Retina (tissue), 1 donor: ENCODE data around the gene RDH14.

Source experiments
- DNase-seq: peaks from one replicate; pipeline ENCODE4 v3.0.0-alpha.2; 2016

Gene RDH14

GRCh38 chr2:18559531-18560030, 872 bp downstream of the RDH14 start:
- DNase-seq, result peak; percentile 47

- DNase-seq, result no peak
These were observed 2.0 kb downstream of the RDH14 start for GRCh38 chr2:18558458-18558857.

GRCh38 chr2:18557121-18557520, 3.3 kb downstream of the RDH14 start:
- no peak for DNase-seq

- DNase-seq, result no peak
These were observed 7.9 kb downstream of the RDH14 start for GRCh38 chr2:18552351-18553077.

- no peak for DNase-seq
These were observed 8.8 kb downstream of the RDH14 start for GRCh38 chr2:18551623-18552022.

- no peak for DNase-seq
These were observed 9.3 kb downstream of the RDH14 start for GRCh38 chr2:18551169-18551568.

- no peak for DNase-seq
These were observed 10.0 kb downstream of the RDH14 start for GRCh38 chr2:18550433-18550832.

- no peak for DNase-seq
These were observed 11.4 kb downstream of the RDH14 start for GRCh38 chr2:18549083-18549482.

- no peak for DNase-seq
These were observed 11.8 kb downstream of the RDH14 start for GRCh38 chr2:18548621-18549020.

- DNase-seq, result no peak
These were observed 13.9 kb downstream of the RDH14 start for GRCh38 chr2:18546567-18546966.

GRCh38 chr2:18545384-18545783, 15.1 kb downstream of the RDH14 start:
- no peak for DNase-seq

GRCh38 chr2:18544171-18544570, 16.3 kb downstream of the RDH14 start:
- DNase-seq, result no peak

- no peak for DNase-seq
These were observed 19.6 kb downstream of the RDH14 start for GRCh38 chr2:18540872-18541271.

GRCh38 chr2:18536697-18537096, 23.8 kb downstream of the RDH14 start:
- no peak for DNase-seq

GRCh38 chr2:18536100-18536499, 24.4 kb downstream of the RDH14 start:
- no peak for DNase-seq

GRCh38 chr2:18531194-18531593, 29.3 kb downstream of the RDH14 start:
- no peak for DNase-seq

- DNase-seq, result no peak
These were observed 32.6 kb downstream of the RDH14 start for GRCh38 chr2:18527822-18528221.

GRCh38 chr2:18527326-18527725, 33.1 kb downstream of the RDH14 start:
- no peak for DNase-seq

- no peak for DNase-seq
These were observed 34.0 kb downstream of the RDH14 start for GRCh38 chr2:18526429-18526828.

- DNase-seq, result no peak
These were observed 34.6 kb downstream of the RDH14 start for GRCh38 chr2:18525852-18526251.

GRCh38 chr2:18525236-18525635, 35.2 kb downstream of the RDH14 start:
- DNase-seq, result no peak

GRCh38 chr2:18522484-18523146, 37.8 kb downstream of the RDH14 start:
- DNase-seq, result no peak

- peak; percentile 87 for DNase-seq
These were observed 39.7 kb downstream of the RDH14 start for GRCh38 chr2:18520451-18521425.
